Loucy (cell line): ENCODE results near the gene NFAT5.

ENCODE experiments used
- CTCF ChIP-seq: fragments of 200-600 bp; sonication (generic); conservative IDR thresholded peaks from 2 replicates; pipeline ENCODE4 v1.5.1; 2014; ENCODE audit warnings: mild to moderate bottlenecking, antibody characterized with exemption, low read length
- EZH2phosphoT487 ChIP-seq: fragments of 200-600 bp; IDR thresholded peaks from 2 replicates; pipeline ENCODE4 v1.6.1; 2018; ENCODE audit warnings: antibody characterized with exemption, mild to moderate bottlenecking, moderate library complexity, borderline replicate concordance

GRCh38 chr16:69618307-69618706, 52.5 kb downstream of the NFAT5 start:
- TF ChIP-seq CTCF (no peak), EZH2phosphoT487 (no peak)
